H1 (cell line): ENCODE results near the gene ZNF391.

ENCODE experiments used
- ASH2L ChIP-seq: fragments of 200-600, 300-600 bp; sonication (generic); IDR thresholded peaks from one replicate; pipeline ENCODE4 v1.7.1; 2017; ENCODE audit warnings: low read length
- CTCF ChIP-seq, 3 experiments: IDR thresholded peaks; 1 replicate in 2 of 3; 2 replicates in 1 of 3; pipeline versions ENCODE4 v1.5.1 to v1.6.1; 2011; ENCODE audit warnings: low read length in 3 of 3, mild to moderate bottlenecking in 3 of 3, inconsistent platforms in 2 of 3, low read depth in 1 of 3, moderate library complexity in 1 of 3; ENCODE audit not compliant: insufficient read depth in 1 of 3; ENCODE audit errors: control extremely low read depth in 1 of 3
- EP300 ChIP-seq, 2 experiments: IDR thresholded peaks; 1 replicate in 1 of 2; 2 replicates in 1 of 2; pipeline ENCODE4 v1.6.1; 2011 to 2012; ENCODE audit warnings: low read depth in 2 of 2, low read length in 2 of 2, mild to moderate bottlenecking in 2 of 2, borderline replicate concordance in 1 of 2, inconsistent platforms in 1 of 2, moderate library complexity in 1 of 2
- GABPA ChIP-seq: IDR thresholded peaks from 2 replicates; pipeline ENCODE4 v1.6.1; 2011; ENCODE audit warnings: mild to moderate bottlenecking, low read length, moderate library complexity, borderline replicate concordance; ENCODE audit not compliant: insufficient read depth
- GTF2F1 ChIP-seq: IDR thresholded peaks from 2 replicates; pipeline ENCODE4 v1.6.1; 2012; ENCODE audit warnings: low read depth, low read length, improper control_type of control experiment, borderline replicate concordance
- MAX ChIP-seq: IDR thresholded peaks from 2 replicates; pipeline ENCODE4 v1.6.1; 2012; ENCODE audit warnings: inconsistent platforms
- POLR2A ChIP-seq, 2 experiments: IDR thresholded peaks; 1 replicate in 1 of 2; 2 replicates in 1 of 2; pipeline ENCODE4 v1.6.1; 2011; ENCODE audit warnings: low read depth in 2 of 2, low read length in 2 of 2, mild to moderate bottlenecking in 2 of 2; ENCODE audit errors: control extremely low read depth in 1 of 2
- POLR2AphosphoS5 ChIP-seq: IDR thresholded peaks from 2 replicates; pipeline ENCODE4 v1.6.1; 2011; ENCODE audit warnings: low read depth, low read length
- RAD21 ChIP-seq, 2 experiments: IDR thresholded peaks in 1 of 2; conservative IDR thresholded peaks in 1 of 2; 2 replicates each; pipeline ENCODE4 v1.6.1; 2011; ENCODE audit warnings: low read depth in 2 of 2, low read length in 2 of 2, improper control_type of control experiment in 1 of 2, inconsistent platforms in 1 of 2, mild to moderate bottlenecking in 1 of 2, moderate library complexity in 1 of 2
- RFX5 ChIP-seq: IDR thresholded peaks from 2 replicates; pipeline ENCODE4 v1.6.1; 2011; ENCODE audit warnings: low read depth, low read length, improper control_type of control experiment, borderline replicate concordance
- SIX5 ChIP-seq: IDR thresholded peaks from 2 replicates; pipeline ENCODE4 v1.6.1; 2011; ENCODE audit warnings: mild to moderate bottlenecking, low read depth, low read length
- TAF1 ChIP-seq: IDR thresholded peaks from 2 replicates; pipeline ENCODE4 v1.6.1; 2011; ENCODE audit warnings: mild to moderate bottlenecking, low read depth, low read length

- TF ChIP-seq EP300 (IDR thresholded peaks at IDR 0.05; ENCODE audit: borderline replicate concordance in 1 of 2, low read depth in 2 of 2, low read length in 2 of 2), result no peak
- TF ChIP-seq TAF1, result no peak
- TF ChIP-seq RFX5, result no peak
- no peak for TF ChIP-seq CTCF (IDR thresholded peaks at IDR 0.05; ENCODE audit: control extremely low read depth in 1 of 3, insufficient read depth in 1 of 3, low read depth in 1 of 3, low read length in 3 of 3)
- TF ChIP-seq POLR2AphosphoS5, result no peak
- TF ChIP-seq RAD21 (IDR thresholded peaks at IDR 0.05 in 1 of 2, conservative IDR thresholded peaks at IDR 0.05 in 1 of 2; ENCODE audit: low read depth in 2 of 2, low read length in 2 of 2), result no peak
- TF ChIP-seq GABPA, result no peak
- no peak for TF ChIP-seq SIX5
- TF ChIP-seq POLR2A (IDR thresholded peaks at IDR 0.05; ENCODE audit: control extremely low read depth in 1 of 2, low read depth in 2 of 2, low read length in 2 of 2), result no peak
- TF ChIP-seq MAX, result no peak
- no peak for TF ChIP-seq GTF2F1
- no peak for TF ChIP-seq ASH2L
Observed at GRCh38 chr6:27414996-27415395, 26.4 kb downstream of the ZNF391 start.
